GM19351 (cell line): Measurements from ENCODE around the gene MAPKAP1.

Experiments used
- ATAC-seq: cut with Tn5 transposase; IDR thresholded peaks from one replicate; pipeline ENCODE4 v1.9.1; 2021; ENCODE audit warnings: mild to moderate bottlenecking, moderate library complexity; ENCODE audit not compliant: unreplicated experiment

MAPKAP1 gene

DNA sequence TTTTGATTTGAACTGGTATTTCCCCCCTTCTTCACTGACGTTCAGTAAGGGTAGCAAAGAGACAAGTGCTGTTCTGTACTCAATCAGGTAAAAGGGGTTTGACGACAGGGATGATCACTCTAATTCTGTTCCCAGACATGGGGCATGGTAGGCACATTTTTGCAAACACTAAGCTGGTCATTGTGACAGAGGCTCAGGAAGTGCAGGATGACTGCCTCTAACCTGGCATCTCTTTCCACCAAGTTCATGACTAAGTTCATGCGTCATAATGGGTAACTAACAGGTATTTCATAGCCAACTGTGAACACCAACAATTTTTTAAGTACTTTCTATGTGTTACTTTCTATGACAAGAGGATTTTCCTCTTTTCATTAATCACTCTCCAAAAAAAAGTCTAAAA is 166.5 kb downstream of the MAPKAP1 start:
- ATAC-seq: no peak

DNA sequence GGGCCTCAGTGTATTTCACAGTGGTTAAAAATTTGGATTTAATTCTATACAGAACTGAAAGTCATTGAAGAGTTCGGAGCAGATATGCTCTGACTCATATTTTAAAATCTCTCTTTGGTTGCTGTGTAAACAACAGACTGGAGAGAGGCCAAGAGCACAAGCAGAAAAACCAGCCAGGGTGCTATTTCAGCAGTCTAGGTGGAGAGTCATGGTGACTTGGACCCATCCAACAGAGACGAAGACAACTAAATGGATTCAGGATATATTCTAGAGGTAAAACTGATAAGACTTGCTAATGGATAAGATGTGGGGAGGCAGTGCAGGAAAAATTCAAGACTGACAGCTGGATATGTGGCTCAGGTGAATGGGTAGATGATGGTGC is 168.9 kb downstream of the MAPKAP1 start:
- ATAC-seq: no peak

DNA sequence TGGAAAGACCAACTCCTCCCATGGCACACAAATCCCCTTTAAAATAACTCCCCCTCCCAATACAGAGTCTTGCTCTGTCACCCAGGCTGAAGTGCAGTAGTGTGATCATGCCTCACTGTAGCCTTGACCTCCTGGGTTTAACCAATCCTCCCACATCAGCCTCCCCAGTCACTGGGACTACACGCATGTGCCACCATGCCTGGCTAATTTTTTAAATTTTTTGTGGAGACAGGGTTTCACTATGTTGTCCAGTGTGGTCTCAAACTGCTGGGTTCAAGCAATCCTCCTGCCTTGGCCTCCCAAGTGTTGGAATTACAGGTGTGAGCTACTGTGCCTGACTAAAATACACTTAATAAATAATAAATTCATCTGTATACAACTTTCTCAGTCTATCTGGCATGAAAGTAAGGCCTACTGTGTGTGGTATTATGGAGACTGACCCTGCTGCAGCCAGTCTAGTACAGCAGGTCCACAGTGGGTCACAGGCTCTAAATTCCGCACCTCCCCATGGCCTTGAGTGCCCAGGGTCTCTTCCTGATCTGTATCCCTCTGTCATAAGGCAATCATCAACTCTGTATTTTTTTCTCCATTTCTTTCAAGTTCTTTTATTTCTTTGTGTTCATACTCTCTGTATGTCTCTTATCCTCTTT is 169.4 kb downstream of the MAPKAP1 start:
- no peak for ATAC-seq

DNA sequence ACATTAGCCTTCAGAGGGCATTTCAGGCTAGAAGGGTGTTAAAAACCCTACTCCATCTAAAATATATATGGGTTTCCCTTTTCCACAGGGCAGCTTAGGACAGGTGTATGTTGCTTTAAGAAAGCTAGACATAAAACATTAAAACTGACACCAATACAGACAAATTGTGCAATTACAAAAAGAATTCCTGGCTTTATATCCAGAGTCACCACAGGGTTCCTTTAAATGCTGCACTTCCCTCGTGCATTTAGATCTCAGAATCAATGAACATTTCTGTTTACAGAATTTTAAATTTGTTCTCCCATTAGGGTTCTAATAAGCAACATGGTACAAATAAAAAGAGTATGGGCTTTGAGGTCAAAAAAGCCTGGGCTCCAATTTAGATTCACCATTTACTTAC is 170.2 kb downstream of the MAPKAP1 start:
- no peak for ATAC-seq

DNA sequence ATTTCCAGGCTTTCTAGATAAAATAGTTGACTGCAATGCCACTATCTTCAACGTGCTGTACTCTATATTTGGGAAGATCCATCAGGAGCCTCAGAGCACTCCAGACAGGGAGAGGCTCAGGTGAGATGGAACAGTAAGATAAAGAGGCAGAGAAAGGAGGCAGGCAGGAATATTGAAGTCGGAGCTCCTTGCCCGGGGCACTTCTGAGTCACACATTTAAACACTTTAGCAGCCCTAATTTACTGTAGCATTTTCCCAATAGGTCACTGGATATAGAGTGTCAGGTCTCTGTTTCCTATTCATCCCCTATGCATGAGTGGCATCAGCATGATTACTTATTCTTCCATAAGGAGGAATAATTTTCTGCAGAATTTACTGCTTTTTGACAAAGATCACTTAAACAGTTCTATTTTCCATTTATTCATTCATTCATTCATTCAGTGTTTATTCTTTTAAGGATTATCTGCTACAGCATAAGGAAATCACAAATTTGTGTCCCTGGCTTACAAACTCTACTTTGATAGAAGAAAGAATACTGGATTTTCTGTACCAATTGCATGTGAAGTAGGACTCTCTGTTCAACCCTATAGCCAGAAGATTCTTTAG is 170.7 kb downstream of the MAPKAP1 start:
- no peak for ATAC-seq

DNA sequence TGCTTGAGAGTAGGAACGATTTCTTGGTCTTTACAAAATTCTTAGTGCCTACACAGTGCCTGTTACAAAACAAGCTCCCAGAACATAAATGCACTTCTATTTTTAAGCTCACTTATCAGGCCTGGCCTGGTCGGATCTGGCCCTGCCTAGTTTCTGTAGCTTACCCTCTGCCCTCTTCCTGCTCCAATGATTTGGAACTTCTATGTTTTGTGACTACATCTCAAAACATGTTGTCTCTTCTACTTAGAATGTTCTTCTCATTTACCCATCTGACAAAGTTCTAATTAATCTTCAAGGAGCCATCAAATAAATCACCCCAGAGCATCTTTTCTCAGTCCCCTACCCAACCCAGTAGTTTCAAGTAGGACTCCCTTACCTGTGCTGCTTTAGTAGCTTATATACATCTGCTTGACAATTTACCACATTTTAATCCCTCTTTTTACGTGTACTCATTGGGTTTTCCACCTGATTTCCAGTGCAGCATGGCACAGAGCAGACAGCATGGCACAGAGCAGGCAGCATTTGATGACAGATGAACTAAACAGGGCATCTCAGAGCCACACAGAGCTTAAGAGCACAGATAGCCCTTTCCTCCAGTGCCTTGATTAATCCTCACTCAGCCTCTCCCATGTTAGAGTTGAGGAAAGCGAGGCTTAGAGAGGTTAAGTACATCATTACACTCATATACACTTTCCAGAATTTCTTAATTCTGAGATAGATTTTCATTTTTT is 171.9 kb downstream of the MAPKAP1 start:
- no peak for ATAC-seq

DNA sequence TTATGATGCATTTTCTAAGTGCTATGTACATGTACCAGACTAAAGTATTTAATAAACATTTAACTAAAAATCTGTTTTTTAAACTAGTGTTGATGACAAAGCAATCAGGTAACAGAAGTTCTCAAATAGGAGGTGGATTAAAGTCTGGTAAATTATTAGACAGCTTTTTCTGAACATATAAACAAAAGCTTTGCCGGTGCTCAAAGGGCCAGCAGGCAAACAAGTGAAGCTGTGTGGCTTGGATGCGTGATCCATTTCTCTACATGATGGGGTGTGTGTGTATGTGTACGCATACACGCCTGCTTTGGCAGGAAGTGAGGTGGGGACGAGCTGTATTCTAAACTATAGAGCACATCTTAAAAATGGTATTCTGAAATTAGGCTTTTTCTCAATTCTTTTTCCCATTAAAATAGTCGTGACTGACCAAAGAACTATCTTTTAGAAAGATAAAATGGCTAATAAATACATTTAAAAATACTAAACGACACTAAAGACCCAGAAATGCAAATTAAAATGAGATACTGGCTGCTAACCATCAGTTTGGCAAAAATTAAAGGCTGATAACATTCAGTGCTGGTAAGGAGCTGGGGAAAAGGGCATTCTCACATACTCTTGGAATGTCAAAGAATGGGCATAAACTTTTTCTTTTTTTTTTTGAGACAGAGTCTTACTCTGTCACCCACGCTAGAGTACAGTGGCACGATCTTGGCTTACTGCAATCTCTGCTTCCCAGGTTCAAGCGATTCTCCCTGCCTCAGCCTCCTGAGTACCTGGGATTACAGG is 174.0 kb downstream of the MAPKAP1 start:
- ATAC-seq: no peak

DNA sequence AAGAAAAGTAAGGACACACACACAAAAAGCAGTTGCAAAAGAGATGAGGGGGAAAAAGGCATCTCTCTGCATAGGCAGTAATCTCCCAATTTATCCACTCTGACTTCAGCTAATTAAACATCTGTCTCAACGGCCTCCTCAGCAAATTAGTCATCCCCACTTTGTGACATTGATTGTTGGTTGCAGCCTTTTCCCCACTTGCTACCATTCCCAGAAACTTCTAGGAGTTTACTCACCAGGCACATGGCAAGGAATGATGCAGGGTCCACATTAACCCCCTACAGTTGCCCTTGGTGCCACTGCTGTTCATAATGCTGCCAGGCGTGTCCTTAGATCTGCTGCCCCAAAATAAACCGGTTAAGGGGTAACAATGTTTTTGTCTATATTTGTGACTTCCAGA is 174.6 kb downstream of the MAPKAP1 start:
- no peak for ATAC-seq

DNA sequence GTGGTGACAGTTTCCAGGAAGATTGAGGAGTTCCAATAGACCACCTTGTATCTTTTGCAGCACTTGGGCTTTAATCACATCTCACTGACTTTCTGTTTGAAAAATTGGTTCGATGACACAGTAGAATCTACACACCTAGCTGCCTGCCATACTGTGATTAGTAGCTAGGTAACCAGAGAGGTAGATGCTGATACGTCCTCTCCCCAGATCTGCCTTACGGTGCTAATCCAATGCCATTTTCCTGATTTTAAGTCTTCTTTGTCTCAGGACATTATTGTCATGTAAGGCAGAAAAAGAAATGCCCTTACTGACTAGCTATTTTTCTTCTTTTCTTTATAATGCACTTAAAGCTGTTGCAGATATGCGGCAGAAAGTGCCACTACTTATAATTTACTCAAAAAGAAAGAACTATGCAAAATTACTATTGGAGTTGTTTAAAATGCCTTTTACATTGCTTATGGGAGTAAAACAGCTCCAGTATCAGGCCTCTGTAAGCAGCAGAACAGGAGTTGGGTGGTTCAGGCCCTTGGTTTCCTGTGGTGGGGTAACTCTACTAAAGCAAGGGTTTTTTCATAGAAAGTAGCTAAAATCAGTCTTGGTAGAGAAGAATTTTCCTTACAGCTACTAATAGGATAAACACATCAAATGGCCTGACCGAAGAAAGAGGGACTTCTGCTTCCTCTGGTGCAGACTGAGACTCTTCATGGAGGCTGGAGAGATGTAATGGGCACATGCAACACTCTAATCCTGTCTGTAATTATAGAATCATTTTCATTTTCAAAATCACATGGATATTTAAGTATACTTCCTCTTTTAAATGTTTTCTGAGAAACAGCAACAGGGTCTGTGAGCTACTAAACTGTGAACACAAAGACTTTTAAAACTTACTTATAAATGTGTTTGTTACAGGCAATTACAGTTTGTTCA is 177.2 kb downstream of the MAPKAP1 start:
- peak; percentile 67 for ATAC-seq

DNA sequence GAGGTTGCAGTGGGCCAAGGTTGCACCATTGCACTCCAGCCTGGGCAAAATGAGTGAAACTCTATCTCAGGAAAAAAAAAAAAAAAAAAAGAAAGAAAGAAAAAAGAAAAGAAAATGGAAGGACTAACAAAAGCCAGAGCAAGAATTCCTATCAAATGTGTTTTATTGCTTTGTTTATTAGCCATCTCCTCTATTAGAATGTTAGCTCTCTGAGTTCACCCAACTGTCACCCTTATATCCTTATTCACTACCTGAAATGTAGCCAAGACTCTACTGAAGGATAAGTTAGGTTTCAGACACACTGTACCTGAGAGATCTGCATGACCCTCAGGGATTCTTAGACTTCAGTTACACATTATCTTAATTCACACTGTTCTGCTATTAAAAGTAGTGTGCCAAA is 177.9 kb downstream of the MAPKAP1 start:
- ATAC-seq: no peak

DNA sequence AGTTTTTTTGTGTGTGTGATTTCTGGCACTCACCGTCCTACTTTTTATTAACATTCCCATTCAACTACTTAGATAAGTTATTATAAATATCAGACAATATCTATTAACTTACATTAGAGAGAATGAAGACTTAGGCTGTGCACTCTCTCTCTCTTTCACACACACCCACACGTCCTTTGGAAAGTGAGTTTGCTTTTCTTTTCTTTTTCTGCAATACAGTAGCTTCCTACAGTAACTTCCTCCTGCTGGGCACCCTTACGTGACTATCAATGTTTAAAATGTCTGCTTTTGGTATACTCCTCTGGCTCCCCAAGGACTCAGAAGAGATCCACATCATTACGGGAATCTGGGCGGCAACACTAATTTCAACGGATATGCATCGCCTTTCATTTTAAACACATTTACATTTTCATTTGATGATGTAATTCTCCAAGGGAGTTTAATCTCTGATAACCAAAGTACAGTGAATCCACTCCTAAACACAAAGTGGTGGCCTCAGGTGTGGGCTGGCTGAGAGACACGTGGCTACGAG is 179.5 kb downstream of the MAPKAP1 start:
- ATAC-seq: no peak

DNA sequence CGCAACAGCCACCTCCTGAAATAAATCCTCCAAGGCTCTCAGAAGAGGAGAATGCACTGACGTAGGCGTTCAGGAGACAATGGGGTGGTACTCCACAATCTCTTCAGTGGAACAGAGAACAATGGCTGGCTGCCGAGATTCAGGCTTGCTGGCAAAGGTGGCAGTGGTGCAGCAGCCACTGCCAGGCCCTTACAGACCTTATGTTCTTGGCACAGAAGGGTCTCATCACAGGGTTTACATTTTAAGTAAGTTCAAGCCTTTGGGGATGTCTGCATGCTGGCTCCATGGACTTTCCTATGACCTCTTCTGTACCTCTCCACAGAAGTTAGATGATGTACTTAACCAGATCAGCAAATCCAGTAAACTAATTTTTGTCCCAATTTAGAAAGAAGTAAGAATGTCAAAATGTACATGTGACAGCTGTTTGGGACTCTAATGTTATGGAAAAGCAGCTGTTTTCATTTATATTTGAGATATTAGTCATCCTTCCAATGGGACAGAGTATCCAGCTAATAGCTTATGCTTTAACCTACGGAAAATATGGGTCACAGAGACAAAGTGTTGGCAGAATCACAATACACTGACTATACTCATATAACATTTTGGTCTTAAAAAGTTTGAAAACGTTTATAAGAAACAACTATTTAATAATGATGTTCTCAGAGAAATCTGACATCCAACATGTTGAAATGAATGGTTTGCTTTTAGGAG is 180.9 kb downstream of the MAPKAP1 start:
- ATAC-seq: no peak

DNA sequence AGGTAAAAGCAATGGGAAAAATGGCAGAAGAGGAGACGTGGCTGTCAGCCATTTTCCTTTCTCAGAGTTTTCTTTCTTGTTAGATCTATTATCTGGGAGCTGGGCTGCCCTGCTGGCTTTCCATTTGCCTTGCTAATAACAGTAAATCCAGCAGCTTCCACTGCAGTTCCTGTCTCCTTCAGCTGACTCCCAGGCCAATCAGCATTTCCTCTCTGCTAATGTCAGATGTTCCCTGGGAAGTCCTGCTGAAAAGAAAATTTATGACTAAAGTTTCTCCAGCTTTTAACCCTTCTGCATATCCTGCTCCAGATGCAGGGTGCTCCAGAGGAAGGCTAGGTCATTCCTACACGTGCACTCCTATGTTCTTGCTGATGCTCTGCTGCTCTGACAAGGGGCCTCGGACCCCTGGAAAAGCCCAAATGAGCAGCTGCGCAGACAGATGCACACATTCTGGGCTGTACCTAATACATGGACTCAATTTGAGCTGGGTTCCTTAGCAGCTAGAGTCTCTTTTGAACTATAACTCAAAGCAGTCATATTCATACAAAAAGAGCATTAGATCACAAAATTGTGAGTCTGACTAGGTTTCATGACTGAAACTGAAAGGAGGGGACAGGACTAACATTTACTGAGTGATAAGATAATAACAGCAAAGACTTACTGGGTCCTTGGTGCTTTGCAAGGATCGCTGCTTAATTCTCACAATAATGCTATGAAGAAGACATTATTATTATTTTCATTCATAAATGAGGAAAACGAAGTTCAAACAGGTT is 182.2 kb downstream of the MAPKAP1 start:
- ATAC-seq: no peak

DNA sequence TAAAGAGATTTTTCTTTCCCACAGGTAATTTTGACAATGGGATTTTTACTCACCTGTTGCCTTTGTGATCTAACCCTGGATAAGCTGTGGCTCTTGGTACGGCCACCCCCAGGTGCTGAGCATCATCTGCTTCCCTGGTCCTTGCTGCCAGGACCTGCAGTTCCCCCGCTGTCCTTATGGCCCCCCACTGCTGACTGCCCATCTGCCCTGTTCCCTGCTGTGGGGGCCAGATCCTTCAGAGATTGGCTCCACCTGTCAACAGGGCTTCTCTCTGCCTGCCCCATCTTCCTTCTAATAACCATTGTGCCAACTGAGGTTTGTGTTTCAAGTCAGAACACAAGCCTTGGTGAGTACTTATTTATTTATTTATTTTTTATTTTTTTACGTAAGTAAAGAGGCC is 183.3 kb downstream of the MAPKAP1 start:
- no peak for ATAC-seq

DNA sequence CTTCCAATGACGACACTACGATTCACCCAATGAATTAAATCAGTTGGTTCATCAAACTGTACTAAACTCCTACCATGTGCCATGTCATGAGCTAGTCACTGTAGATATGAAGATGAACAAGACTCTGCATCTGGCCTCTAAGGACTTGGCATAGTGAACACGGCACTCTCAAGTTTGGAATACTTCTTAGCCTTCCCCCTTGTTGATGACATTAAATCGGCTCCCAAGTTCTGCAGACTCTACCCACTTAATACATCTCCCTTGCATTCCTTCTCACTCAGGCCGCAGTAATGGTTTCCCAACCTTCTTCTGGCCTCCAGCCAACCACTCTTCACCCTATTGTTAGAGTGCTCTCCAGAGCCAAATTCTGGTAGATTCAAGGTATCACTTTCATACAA is 184.7 kb downstream of the MAPKAP1 start:
- no peak for ATAC-seq

DNA sequence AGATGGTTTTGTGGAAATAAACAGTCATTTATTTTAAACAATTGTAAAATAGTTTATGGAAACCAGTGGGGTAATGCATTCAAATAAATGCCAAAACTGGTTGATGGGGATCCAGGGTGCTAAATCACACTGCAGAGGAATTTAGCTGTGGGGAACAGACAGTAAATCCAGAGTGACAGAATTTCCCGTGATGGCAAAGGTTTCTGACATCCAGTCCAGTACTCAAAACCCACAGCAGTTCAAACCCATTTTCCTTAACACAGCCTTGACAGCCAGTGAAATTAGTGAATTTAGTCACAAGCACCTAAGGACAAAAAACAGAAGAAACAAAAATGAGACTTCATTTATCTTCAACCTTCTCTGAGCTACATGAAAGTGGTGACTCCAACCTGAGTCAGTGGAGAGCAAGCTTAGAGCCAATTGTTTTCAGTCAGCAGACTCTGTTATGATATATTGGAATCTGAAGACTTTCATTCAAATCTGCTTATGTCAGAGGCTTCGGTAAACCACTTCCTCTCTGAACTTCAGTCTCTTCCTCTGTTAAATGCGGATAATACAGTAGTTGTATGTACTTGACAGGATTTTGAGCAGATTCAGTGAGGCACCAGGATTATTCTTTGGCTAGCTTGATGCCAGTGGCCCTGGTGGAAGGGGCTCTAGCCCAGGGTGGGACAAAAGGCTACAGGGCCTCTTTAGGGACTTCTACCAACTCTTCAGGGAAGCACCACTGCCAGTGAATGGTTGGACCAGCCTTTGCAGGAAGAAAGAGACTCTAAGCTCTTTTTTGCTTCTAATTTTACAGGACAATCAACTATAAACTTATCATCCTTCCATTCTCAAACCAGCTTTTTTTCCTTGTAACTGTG is 185.3 kb downstream of the MAPKAP1 start:
- no peak for ATAC-seq

DNA sequence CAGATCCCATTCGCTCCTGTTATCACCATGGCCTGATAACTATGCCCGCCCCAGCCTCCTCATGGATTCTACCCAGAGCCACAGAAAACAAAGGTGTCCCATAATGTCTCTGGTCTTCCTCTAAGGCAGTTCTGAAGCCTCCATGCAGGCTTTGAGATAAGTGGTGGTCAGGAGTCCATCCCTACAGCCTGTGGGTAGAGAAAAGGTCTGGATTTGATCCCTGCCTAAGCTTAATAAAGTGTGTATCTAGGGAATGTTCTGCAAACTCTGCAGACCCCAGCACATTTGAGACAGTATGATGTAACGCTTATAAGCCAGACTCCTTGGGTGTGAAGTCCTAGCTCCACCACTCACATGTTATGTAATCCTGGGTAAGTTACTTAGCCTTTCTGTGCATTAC is 187.3 kb downstream of the MAPKAP1 start:
- ATAC-seq: no peak

DNA sequence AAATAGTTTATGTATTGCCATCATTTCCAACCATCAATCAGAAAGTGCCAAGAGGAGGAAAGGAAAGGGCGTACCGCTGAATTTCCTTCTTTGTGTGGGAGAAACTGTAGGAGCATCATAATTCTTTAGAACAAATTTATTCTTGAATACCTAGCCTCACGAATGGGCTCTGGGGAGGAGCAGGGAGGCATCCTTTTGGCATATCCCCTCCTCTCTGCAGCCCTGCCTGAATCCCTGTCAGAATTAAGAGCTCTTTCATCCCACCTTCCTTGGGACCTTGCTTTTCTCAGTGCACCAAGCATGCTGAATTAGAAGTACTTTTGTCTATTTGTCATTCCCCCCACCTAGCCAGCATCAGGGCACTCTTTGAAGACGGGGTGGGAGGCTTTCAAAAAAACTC is 189.4 kb downstream of the MAPKAP1 start:
- ATAC-seq: no peak
